Stimulated activated CD8-positive, alpha-beta memory T cell treated with anti-CD3 and anti-CD28 coated beads, Interleukin-15, amount 100 ng/mL, for 24 hours (primary cell): ENCODE results near the gene RBP2.

Experiments used
- DNase-seq: peaks from one replicate; pipeline ENCODE4 v3.0.0-alpha.2; 2020; ENCODE audit warnings: low read depth

Gene RBP2

GRCh38 chr3:139480585-139480984 is 4.3 kb upstream of the RBP2 start:
- no peak for DNase-seq

- DNase-seq = no peak
These were observed 1.7 kb upstream of the RBP2 start for GRCh38 chr3:139477710-139478640.

DNA sequence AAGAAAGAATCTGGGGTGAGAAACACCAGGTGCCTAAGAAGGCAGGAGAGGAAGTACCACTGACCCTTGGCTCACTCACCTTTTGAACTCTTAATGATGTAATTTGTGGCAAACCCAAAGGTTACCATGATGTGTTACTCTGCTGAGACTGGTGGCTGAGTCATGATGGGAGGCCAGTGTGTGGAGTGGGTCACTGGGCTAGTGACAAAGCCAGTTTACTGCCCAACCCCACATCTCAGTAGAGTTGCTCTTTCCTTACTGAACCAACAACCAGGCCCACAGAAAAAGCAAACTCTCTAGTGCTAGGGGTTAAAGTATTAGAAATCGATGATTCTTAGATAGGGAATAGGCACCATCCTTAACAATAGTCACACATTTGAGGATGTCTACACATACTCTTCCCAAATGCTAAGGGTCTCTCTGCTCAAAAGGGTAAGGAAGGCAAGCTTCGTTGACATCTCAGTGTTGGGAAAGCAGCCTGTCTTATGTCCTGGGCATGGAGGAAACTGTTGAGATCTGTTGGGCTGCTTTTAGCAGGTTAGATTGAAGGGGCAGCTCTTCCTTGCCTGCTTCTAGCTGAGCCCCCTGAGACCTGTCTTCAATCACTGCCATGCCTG is 3.1 kb downstream of the RBP2 start:
- no peak for DNase-seq

DNA sequence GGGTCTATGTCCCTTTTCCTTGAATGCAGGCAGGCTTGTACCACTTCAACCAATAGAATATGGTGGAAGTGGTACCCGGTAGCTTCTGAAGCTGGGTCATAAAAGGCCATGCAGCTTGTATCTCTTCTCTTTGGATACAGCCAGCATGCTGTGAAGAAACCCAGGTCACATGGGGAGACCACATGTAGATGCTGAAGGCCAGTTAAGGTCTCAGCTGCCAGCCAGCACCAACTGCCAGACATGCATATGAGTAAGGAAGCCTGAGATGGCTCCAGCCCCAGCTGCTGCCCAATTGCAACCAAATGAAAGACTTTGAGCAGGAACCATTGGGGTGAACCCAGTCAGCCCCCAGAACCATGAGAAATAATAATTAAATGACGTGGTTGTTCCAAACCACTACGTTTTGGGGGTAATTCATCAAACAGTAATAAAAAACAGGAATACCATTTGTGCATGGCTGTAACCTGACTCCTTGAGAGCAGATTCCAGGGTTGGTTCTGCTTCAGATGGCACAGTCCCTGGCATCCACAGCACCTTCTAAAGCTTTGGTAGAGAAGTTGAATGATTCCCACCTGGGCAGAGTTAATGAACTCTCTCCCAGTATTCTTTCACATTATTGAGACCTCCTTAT is 3.8 kb downstream of the RBP2 start:
- DNase-seq = no peak

- DNase-seq = no peak
These were observed 6.1 kb downstream of the RBP2 start for GRCh38 chr3:139470199-139470598.

DNA sequence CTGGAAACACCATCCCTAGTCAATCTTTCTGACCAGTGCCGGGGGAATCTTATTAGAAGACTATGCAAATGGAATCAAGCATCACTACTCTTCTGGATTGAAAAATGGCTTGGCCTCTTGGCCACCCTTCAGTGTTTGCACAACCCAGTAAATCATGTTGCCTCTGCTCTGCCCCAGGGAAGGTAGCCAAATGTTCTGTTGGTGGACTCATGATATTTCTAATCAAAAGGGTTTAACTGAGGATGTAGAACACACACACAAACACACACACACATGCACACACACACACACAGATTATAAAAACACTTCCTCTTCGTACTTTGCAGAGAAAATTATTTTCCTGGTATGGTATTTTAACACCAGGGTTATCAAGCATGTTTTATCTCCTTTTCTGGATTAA is 7.9 kb downstream of the RBP2 start:
- no peak for DNase-seq

DNA sequence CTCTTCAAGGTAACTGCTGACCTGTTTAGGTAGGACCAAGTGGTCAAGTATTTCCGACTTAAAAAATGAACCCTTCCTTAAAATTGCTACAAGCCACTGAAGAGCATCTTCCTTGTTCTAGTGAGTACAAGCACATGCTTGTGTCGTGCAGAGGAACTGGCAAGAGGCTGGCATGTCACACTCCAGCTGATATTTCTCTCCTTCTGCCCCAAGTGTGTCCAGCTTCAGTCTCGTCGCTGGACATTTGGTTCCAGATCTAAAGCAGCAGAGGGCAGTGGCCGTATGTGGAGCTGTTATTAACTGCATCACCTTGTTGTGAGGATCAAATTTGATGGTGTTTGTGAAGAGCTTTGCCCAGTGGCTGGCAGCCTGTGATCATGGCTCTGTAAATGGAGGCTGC is 10.0 kb downstream of the RBP2 start:
- no peak for DNase-seq

GRCh38 chr3:139465636-139466035 is 10.7 kb downstream of the RBP2 start:
- DNase-seq = no peak

DNA sequence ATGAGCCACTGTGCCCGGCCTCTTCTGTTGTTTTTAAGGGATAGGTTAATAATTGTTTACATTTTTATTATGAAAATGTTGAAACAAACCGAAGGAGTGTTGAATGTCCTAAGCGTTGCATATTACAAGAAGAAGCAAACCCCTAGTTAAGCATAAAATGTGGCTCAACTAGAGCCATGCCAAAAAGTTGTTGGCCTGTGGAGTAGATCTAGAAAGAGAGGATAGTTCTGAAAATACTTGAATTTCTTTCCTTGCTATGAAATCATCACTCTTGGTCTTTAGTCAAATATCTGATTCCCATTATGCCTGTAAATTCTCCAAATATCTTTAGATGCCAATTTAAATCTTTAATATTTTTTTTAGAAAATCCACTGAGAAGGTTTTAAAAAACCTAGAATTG is 12.8 kb downstream of the RBP2 start:
- no peak for DNase-seq

DNA sequence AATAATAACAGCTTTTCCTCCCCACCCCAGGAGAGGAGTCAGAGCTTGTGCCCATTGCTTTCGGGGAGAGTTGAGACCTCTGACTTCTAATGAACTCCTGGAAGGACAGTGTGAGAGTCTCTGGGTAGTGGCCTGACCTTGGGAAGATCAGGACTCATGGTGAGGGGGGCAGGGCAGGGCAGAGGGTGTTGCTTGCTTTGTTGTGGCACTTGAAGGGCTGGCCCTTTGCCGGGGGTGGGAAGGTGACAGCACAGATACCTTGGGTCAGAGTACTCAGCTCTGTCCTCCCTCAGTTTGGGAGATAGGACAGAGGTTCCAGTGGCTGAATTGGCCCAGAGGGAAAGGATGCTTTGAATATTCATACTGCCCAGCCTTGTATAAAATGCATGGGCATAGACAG is 15.8 kb downstream of the RBP2 start:
- no peak for DNase-seq

DNA sequence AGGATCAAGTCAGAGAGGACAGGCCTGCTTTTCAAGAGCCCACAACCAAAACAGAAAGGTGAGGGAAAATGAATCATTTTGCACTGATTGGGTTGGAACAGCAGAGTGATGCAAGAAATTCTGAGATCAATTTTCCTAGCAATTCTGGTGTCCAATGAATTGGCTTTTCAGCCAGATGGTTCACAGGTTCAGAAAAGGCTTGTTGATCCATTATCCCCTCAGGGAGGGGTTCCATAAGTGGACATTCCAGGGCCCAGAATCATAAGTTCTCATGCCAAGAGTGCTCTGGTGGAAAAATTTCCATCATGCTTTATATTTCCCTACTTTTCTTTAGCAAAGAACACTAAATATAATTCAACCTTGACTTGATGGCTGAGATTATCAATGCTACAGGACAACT is 16.2 kb downstream of the RBP2 start:
- no peak for DNase-seq

GRCh38 chr3:139458348-139458747 is 18.0 kb downstream of the RBP2 start:
- DNase-seq = no peak

DNA sequence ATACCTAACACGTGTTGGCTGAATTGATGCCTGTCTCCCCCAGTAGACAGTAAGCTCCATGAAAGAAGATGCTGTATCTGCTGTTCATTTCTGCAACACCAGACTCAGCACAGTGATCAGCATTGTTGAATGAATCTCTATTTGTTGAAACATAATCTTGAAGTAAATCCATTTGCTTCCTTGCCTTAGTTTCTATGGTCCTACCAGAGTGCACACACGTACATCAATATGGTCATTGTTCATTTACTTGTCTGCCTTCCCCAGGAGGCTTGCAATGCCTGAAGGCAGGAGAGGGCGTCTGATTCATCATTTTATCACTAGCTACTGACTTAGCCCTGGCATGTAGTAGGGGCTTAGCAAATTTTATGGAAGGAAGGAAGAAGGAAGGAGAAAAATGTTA is 19.2 kb downstream of the RBP2 start:
- no peak for DNase-seq

DNA sequence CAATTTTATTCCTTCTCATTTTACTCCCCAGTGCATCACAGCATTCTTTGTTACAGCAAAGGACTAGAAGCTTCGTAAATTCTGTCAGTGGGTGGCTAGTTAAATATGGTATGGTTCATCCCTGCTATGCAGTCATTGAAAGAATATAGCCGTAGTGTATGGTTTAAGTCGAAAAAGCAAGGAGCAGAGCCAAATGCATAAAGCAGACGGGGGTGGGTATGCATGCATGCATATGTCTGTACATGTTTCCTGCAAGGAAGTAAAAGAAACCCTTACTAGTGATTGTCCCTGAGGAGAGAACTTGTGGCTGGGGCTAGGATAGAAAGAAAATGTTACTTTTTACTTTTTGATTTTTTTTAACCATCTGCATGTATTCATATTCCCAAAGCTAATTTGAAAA is 19.9 kb downstream of the RBP2 start:
- DNase-seq = no peak

GRCh38 chr3:139455855-139456254 is 20.5 kb downstream of the RBP2 start:
- no peak for DNase-seq

DNA sequence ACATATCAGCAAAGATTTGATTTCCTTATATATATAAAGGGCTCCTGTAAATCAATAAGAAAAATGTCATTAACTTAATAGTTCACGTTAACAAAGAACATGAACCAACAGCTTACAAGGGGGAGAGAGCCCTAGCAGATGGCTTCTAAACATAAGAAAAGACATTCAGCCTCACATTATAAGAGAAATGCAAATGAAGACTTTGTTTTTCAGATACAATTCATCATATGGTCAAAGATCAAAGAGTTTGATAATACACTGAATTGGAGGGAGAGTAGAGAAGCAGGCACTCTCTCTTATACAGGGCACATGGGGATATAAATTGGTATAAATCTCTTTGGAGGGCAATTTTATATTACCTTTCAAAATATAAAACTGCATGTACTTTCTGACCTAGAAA is 21.1 kb downstream of the RBP2 start:
- no peak for DNase-seq

DNA sequence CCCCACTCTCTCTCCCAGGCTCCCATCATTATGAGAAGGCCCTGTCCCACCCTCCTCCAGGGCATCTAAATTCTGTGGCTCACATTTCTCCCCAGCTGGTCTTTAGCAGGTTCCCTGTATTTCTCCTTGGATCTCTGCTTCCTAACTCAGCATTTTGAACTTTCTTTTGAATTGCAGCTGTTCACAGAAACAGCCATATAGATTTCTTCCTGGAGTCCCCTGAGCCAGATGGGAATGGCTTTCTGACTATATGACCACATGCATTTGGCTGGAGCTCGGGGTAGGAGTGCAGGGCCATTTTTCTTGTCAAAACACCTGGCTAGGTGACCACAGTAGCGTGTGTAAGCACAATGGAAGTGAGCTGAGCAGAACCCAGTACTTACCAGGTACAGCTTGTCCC is 22.0 kb downstream of the RBP2 start:
- no peak for DNase-seq

- DNase-seq = no peak
These were observed 26.2 kb downstream of the RBP2 start for GRCh38 chr3:139450159-139450558.

DNA sequence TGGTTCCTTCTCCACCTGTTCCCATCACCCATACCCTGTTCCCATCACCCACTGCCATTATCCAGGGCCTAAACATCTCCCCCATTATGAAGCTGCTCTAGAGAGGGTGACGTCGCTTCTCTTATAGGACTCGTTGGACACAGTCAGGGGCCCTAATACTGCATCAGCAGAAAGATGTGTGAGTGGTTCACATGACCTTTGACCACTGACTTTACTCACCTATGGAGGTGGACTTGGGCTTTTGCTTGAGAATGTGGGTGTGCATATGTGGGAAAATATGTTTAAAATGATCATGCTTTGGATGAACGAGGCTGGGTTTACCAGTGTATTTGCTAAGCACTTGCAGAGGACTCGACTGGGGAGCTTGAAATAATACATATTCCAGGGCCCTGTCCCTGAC is 26.8 kb downstream of the RBP2 start:
- no peak for DNase-seq

DNA sequence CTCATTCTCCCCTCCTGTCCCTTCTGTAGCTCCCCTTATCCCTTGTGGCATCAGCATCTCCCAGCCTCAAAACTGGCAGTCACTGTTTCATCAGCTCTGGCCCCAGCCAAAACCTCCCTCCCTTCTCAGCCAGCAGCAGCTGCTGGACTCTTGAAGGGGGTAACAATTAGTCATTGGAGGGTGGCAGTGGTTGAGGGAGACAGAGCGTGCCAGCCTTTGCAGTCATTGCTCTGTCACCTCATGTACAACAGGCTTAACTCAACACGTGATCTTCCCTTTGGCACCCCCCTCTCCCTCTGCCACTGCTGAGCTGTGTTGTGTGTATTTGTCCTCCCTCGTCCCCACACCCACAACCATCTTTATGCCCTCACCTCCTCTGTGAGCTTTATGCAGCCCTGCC is 28.2 kb downstream of the RBP2 start:
- no peak for DNase-seq

- DNase-seq = no peak
These were observed 28.8 kb downstream of the RBP2 start for GRCh38 chr3:139447486-139447885.

- no peak for DNase-seq
These were observed 31.9 kb downstream of the RBP2 start for GRCh38 chr3:139444446-139444845.

- no peak for DNase-seq
These were observed 33.1 kb downstream of the RBP2 start for GRCh38 chr3:139443186-139443585.
